Astrocyte (in vitro differentiated cells and primary cell): ENCODE measurements around the gene ALPK3.

Source experiments
- EZH2 ChIP-seq: IDR thresholded peaks from 2 replicates; pipeline ENCODE4 v1.6.1; 2012; ENCODE audit warnings: mild to moderate bottlenecking, low read length, inconsistent platforms; ENCODE audit not compliant: insufficient read depth
- TF ChIP-seq, protein P1 (sequence below): IDR thresholded peaks from 2 replicates; pipeline ENCODE4 v1.5.1; 2011; ENCODE audit warnings: low read depth, mild to moderate bottlenecking, inconsistent platforms, low read length, moderate library complexity; ENCODE audit not compliant: insufficient read depth

DNA sequence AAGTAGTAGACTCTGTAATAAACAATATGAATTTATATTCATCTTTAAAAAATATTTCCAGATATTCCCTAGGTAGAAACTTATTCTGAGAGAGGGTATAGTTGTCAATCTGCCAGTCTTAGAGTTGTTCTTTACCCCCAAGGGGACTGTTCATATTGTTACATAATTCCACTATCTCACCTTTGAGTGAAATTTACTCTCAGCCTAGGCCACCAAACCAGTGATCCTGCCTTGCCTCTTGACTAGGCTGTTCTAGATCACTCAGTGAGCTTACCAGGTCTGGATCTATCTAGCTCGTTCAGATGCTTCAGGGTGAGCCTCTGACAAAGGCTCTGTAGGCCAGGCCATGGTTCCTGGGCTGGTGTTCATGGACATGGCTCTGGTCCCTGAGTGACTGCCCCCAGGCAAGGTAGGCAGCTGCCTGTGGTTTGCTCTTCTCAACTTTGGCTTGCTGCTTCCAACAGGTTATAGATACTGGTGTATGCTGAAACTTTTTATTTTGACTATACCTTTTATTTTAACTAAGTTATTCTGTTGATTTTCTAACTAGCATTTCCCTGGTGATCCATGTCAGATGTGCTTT, 41.2 kb upstream of the ALPK3 start:
- no peak for TF ChIP-seq EZH2
- TF ChIP-seq, protein P1, sequence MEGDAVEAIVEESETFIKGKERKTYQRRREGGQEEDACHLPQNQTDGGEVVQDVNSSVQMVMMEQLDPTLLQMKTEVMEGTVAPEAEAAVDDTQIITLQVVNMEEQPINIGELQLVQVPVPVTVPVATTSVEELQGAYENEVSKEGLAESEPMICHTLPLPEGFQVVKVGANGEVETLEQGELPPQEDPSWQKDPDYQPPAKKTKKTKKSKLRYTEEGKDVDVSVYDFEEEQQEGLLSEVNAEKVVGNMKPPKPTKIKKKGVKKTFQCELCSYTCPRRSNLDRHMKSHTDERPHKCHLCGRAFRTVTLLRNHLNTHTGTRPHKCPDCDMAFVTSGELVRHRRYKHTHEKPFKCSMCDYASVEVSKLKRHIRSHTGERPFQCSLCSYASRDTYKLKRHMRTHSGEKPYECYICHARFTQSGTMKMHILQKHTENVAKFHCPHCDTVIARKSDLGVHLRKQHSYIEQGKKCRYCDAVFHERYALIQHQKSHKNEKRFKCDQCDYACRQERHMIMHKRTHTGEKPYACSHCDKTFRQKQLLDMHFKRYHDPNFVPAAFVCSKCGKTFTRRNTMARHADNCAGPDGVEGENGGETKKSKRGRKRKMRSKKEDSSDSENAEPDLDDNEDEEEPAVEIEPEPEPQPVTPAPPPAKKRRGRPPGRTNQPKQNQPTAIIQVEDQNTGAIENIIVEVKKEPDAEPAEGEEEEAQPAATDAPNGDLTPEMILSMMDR = no peak
